Measurements from ENCODE around the gene CAMK1D. TPM values are rescaled to one million over a fixed set of nuclear protein-coding genes. Genes with fewer than 3 reads are reported as not detected.

CAMK1D gene
- total RNA-seq, 1 donor = 11.2 TPM

- H3K4me3 ChIP-seq (ENCODE audit: insufficient read depth, low read length) = no peak overlapping the region
- H3K36me3 ChIP-seq (ENCODE audit: insufficient read depth, low read length) = no peaks in the 10 kb centered on the region
- no peaks in the 10 kb centered on the region for H3K27me3 ChIP-seq (ENCODE audit: insufficient read depth, low read length)
- DNase-seq (ENCODE audit: insufficient read length, low spot score, missing footprints) = no peak
- no peaks in the 10 kb centered on the region for H3K79me2 ChIP-seq (ENCODE audit: insufficient read depth, low read length)
- TF ChIP-seq CTCF (IDR thresholded peaks at IDR 0.05; ENCODE audit: extremely low read depth, low read depth, low read length) = no peak
- H4K20me1 ChIP-seq (ENCODE audit: insufficient read depth, low read length) = no peaks in the 10 kb centered on the region
- H2AFZ ChIP-seq (ENCODE audit: low read length) = no peak overlapping the region
- no peaks in the 10 kb centered on the region for H3K9me3 ChIP-seq (ENCODE audit: low read depth, low read length)
- no peaks in the 10 kb centered on the region for H3K4me1 ChIP-seq (ENCODE audit: insufficient read depth, low read length)
- H3K27ac ChIP-seq (ENCODE audit: low read depth, low read length) = no peak overlapping the region
- H3K4me2 ChIP-seq (ENCODE audit: insufficient read depth, low read length) = no peak overlapping the region
These were observed 340.5 kb downstream of the CAMK1D start for GRCh38 chr10:12689893-12690292.

GRCh38 chr10:12690525-12691126 is 341.3 kb downstream of the CAMK1D start:
- Histone ChIP-seq H2AFZ (ENCODE audit: low read length) (no peak overlapping the region), H3K36me3 (ENCODE audit: insufficient read depth, low read length) (no peaks in the 10 kb centered on the region), H3K4me2 (ENCODE audit: insufficient read depth, low read length) (no peak overlapping the region), H3K27ac (ENCODE audit: low read depth, low read length) (no peak overlapping the region), H3K27me3 (ENCODE audit: insufficient read depth, low read length) (no peaks in the 10 kb centered on the region), H3K4me3 (ENCODE audit: insufficient read depth, low read length) (no peak overlapping the region), H3K4me1 (ENCODE audit: insufficient read depth, low read length) (no peaks in the 10 kb centered on the region), H4K20me1 (ENCODE audit: insufficient read depth, low read length) (no peaks in the 10 kb centered on the region), H3K79me2 (ENCODE audit: insufficient read depth, low read length) (no peaks in the 10 kb centered on the region), H3K9me3 (ENCODE audit: low read depth, low read length) (no peaks in the 10 kb centered on the region)
- no peak for TF ChIP-seq CTCF (IDR thresholded peaks at IDR 0.05; ENCODE audit: extremely low read depth, low read depth, low read length)
- no peak for DNase-seq (ENCODE audit: insufficient read length, low spot score, missing footprints)

GRCh38 chr10:12691596-12691995 is 342.2 kb downstream of the CAMK1D start:
- H3K79me2 ChIP-seq (ENCODE audit: insufficient read depth, low read length) = no peaks in the 10 kb centered on the region
- H3K27ac ChIP-seq (ENCODE audit: low read depth, low read length) = no peak overlapping the region
- H4K20me1 ChIP-seq (ENCODE audit: insufficient read depth, low read length) = no peaks in the 10 kb centered on the region
- no peak for DNase-seq (ENCODE audit: insufficient read length, low spot score, missing footprints)
- no peak overlapping the region for H3K4me2 ChIP-seq (ENCODE audit: insufficient read depth, low read length)
- H3K4me1 ChIP-seq (ENCODE audit: insufficient read depth, low read length) = no peaks in the 10 kb centered on the region
- no peak overlapping the region for H2AFZ ChIP-seq (ENCODE audit: low read length)
- no peaks in the 10 kb centered on the region for H3K36me3 ChIP-seq (ENCODE audit: insufficient read depth, low read length)
- TF ChIP-seq CTCF (IDR thresholded peaks at IDR 0.05; ENCODE audit: extremely low read depth, low read depth, low read length) = no peak
- H3K9me3 ChIP-seq (ENCODE audit: low read depth, low read length) = no peaks in the 10 kb centered on the region
- no peaks in the 10 kb centered on the region for H3K27me3 ChIP-seq (ENCODE audit: insufficient read depth, low read length)
- no peak overlapping the region for H3K4me3 ChIP-seq (ENCODE audit: insufficient read depth, low read length)

GRCh38 chr10:12697764-12698163 is 348.4 kb downstream of the CAMK1D start:
- DNase-seq (ENCODE audit: insufficient read length, low spot score, missing footprints) = no peak
- no peak for TF ChIP-seq CTCF (IDR thresholded peaks at IDR 0.05; ENCODE audit: extremely low read depth, low read depth, low read length)
- no peaks in the 10 kb centered on the region for H3K79me2 ChIP-seq (ENCODE audit: insufficient read depth, low read length)
- no peaks in the 10 kb centered on the region for H3K27me3 ChIP-seq (ENCODE audit: insufficient read depth, low read length)
- no peaks in the 10 kb centered on the region for H3K9me3 ChIP-seq (ENCODE audit: low read depth, low read length)
- H3K4me2 ChIP-seq (ENCODE audit: insufficient read depth, low read length) = no peak overlapping the region
- H2AFZ ChIP-seq (ENCODE audit: low read length) = no peak overlapping the region
- H3K36me3 ChIP-seq (ENCODE audit: insufficient read depth, low read length) = no peaks in the 10 kb centered on the region
- no peaks in the 10 kb centered on the region for H4K20me1 ChIP-seq (ENCODE audit: insufficient read depth, low read length)
- H3K27ac ChIP-seq (ENCODE audit: low read depth, low read length) = no peak overlapping the region
- no peak overlapping the region for H3K4me3 ChIP-seq (ENCODE audit: insufficient read depth, low read length)
- H3K4me1 ChIP-seq (ENCODE audit: insufficient read depth, low read length) = peaks cover 9% of the 10 kb centered on the region

All from osteoblast (primary cell).